GM19452 (cell line): ENCODE measurements around the gene ASB1.

Source experiments
- ATAC-seq: cut with Tn5 transposase; IDR thresholded peaks from one replicate; pipeline ENCODE4 v1.9.1; 2021; ENCODE audit not compliant: unreplicated experiment

The ASB1 gene

GRCh38 chr2:238489896-238490295 lies 63.2 kb downstream of the ASB1 start:
- no peak for ATAC-seq

DNA sequence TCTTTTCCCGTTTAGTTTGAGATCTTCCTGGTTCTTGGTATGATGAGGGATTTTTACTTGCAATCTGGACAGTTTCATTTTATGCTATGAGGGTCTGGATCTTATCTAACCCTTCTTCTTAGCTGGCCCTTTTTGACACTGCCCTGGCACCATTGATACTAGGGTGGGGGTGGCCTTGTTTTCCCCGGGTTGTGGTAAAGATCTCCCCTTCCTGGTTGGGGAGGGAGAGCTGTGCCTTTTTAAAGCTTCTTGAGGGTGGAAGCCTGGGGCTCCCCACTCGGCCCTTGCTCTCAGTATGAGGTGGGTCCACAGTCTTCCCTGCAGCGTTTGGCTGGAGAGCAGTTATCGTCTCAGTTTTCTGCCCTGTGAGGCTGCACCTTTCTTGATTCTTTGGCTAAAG lies 66.1 kb downstream of the ASB1 start:
- no peak for ATAC-seq

DNA sequence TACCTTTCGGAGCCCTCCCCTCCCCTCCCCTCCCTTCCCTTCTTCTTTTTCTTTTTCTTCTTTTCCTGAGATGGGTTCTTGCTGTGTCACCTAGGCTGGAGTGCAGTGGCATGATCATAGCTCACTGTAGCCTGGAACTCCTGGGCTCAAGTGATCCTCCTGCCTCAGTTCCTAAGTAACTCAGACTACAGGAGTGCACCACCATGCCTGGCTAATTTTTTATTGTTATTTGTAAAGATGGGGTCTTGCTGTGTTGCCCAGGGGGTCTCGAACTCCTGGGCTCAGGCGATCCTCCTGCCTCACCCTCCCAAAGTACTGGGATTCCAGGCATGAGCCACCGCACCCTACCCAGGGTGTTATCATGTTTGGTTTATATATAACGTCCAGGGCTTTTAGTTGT lies 66.7 kb downstream of the ASB1 start:
- no peak for ATAC-seq

- ATAC-seq, result no peak
Observed at GRCh38 chr2:238493880-238494572, 67.3 kb downstream of the ASB1 start.

GRCh38 chr2:238494573-238494961 lies 67.8 kb downstream of the ASB1 start:
- no peak for ATAC-seq

GRCh38 chr2:238495422-238495821 lies 68.7 kb downstream of the ASB1 start:
- ATAC-seq, result no peak

GRCh38 chr2:238496756-238497609 lies 70.3 kb downstream of the ASB1 start:
- no peak for ATAC-seq

DNA sequence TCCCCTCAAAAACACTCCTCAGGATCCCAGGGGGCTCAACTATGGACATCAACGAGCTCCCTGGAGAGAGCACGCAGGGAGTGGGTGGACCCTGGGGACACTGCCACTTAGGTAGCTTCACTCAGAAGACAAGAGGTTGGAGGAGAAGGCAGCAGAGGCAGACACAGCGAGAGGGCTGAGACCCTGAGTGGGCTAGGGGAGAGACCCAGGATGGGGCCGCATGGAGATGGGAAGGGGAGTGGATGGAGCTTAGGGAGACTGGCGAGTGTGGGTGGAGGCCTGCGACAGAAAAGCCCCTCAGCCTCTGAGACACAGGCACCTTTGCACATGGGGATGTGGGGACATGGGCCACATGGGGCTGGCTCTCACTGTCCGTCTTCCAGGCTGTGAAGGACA lies 70.9 kb downstream of the ASB1 start:
- ATAC-seq, result no peak

- ATAC-seq, result no peak
Observed at GRCh38 chr2:238498188-238498587, 71.5 kb downstream of the ASB1 start.

DNA sequence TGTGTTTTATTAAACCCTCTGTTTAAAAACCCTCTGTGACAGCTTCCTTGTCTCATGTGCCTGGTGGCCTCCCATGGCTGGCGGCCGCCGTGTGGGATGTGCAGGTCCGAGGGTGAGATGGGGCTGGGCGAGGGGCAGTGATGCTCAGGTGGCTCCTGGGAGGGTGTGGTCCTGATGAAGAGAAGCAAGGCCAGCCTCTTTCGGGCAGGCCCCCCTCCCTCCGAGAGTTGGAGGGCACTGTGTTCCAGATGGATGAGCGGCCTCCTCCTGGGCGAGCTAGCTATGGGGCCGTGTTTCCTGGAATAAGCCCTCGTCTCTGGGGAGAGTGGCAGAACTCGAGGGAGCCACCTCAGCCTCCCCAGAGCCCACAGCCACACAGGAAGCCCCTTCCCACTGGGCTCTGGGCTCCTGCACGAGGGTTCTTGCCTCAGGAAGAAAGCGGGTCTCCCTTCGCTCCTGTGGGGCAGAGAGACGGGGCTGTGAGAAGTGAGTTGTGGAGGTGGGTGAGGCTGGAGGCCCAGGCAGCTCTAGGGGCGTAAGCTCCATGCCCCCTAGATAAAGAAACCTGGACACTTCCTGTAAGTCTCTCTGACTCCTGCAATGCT lies 72.1 kb downstream of the ASB1 start:
- no peak for ATAC-seq

DNA sequence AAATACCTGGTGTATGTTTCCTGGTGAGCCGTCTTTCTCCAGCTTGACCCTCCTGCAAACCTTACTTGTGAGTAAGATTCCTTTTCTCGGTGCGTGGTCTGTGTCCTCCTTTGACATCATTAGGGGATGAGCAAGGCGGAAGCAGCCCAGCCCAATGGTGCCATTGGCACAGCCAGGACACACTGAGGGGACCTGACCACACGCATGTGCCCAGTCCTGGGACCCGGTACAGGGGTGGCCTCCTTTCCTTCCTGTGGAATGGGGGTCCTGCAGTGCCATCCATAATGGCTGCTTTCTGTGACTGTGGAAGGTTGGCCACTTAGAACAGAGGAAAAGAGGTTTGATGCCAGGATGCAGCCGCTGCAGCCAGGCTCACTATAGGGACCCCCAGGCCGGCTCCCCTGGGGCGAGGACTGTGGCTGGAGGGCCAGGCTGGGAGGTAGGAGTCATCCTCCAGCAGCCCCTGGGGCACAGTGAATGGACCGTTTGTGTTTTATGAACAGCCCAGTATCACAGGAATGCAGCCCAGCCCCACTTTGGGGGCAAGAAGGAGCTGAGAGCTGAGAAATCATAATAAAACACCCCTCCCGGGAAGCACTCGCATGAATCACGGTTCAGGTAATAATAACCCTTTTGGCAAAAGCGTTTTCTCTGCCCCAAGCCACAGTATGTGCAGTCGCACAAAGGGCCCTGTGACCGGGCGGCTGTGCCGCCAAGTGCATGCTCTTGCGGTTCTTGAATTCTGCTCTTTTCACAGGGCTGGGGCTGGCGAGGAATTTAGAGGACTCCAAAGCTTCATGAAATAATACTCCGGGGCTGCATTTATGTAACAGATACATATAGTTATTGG lies 73.2 kb downstream of the ASB1 start:
- ATAC-seq, result no peak

DNA sequence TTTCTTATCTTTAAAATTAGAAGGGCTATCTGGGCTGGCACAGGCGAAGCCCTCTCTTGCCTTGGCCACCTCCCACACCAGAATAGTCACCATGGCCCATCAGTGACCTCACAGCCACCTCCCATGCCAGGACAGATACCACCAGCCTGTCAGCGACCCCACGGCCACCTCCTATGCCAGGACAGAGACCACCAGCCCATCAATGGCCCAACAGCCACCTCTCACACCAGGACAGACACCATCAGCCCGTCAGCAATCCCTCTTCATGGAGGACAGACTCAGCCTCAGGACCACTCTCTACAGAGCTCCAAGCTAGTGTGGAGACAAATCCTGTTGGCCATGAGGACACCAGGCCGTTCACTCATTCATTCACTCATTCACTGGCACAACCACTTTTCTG lies 74.6 kb downstream of the ASB1 start:
- ATAC-seq, result no peak
